GM23248 (cell line): ENCODE results near the gene PKHD1.

Experiments used
- EZH2 ChIP-seq: fragments of 200-600 bp; sonication (generic); IDR thresholded peaks from 2 replicates; pipeline ENCODE4 v1.6.1; 2018; ENCODE audit warnings: antibody characterized with exemption, mild to moderate bottlenecking; ENCODE audit not compliant: insufficient read depth, poor library complexity, severe bottlenecking
- EZH2phosphoT487 ChIP-seq: fragments of 200-600 bp; sonication (generic); IDR thresholded peaks from 2 replicates; pipeline ENCODE4 v1.6.1; 2018; ENCODE audit warnings: antibody characterized with exemption, moderate library complexity, mild to moderate bottlenecking, low read depth; ENCODE audit not compliant: insufficient read depth

- no peak for TF ChIP-seq EZH2phosphoT487
- no peak for TF ChIP-seq EZH2
These were observed 21.8 kb downstream of the PKHD1 start for GRCh38 chr6:52065621-52066020.
